Measurements from ENCODE around the gene NAGK.
A peak's percentile ranks its signal among the peaks of the same experiment; 100 is the strongest.

NAGK gene

DNA sequence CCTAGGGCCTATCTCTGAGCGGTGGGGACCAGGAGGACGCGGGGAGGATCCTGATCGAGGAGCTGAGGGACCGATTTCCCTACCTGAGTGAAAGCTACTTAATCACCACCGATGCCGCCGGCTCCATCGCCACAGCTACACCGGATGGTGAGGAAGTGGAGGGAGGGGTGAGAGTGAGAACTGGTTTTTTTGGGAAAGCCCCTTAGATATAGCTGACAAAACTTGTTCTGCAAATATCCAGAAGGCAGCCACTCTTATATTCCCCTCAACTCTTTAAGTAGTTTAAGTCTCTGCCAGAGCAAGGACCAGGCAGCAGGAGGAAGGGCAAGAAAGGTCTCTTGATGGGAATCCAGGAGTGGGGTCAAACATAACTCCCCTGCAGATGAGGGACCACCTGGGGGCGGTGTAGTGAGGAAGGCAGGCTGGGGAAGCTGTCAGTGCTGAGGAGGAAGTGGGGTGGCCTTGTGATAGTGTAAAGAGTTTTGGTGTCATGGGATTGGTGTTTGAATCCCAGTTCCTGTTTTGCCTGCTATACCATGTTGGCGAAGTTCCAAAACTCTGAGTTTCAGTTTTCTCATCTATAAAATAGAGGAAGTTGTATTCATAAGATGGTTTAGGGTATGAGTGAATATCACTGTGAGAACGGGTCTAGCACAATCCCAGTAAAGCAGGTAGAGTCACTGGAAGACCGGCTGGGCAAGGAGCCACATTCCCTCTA, 3.4 kb downstream of the NAGK start:
- peak overlapping the region; percentile 88 for H3K9ac ChIP-seq (ENCODE audit: low read length)
- H3K27me3 ChIP-seq (ENCODE audit: low read length) = no peaks in the 10 kb centered on the region
- no peak for TF ChIP-seq EZH2phosphoT487 (conservative IDR thresholded peaks at IDR 0.05; ENCODE audit: low read length)
- TF ChIP-seq, protein P1, sequence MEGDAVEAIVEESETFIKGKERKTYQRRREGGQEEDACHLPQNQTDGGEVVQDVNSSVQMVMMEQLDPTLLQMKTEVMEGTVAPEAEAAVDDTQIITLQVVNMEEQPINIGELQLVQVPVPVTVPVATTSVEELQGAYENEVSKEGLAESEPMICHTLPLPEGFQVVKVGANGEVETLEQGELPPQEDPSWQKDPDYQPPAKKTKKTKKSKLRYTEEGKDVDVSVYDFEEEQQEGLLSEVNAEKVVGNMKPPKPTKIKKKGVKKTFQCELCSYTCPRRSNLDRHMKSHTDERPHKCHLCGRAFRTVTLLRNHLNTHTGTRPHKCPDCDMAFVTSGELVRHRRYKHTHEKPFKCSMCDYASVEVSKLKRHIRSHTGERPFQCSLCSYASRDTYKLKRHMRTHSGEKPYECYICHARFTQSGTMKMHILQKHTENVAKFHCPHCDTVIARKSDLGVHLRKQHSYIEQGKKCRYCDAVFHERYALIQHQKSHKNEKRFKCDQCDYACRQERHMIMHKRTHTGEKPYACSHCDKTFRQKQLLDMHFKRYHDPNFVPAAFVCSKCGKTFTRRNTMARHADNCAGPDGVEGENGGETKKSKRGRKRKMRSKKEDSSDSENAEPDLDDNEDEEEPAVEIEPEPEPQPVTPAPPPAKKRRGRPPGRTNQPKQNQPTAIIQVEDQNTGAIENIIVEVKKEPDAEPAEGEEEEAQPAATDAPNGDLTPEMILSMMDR (IDR thresholded peaks at IDR 0.05; ENCODE audit: insufficient read depth, low read length, poor library complexity, severe bottlenecking) = peak; percentile 17
- H3K4me3 ChIP-seq (ENCODE audit: insufficient read depth, low read length, poor library complexity, severe bottlenecking) = no peak overlapping the region
- H4K20me1 ChIP-seq (ENCODE audit: low read depth, low read length) = no peaks in the 10 kb centered on the region
- peaks cover 9% of the 10 kb centered on the region; the same call in 1 of the 2 replicates for H3K36me3 ChIP-seq (ENCODE audit: low read length)
- no peaks in the 10 kb centered on the region for H3K9me2 ChIP-seq (replicated peaks; ENCODE audit: insufficient read depth, low read length)
- H3K27ac ChIP-seq (ENCODE audit: low read depth, low read length) = peak overlapping the region; percentile 60
- H3K9me3 ChIP-seq (ENCODE audit: insufficient read depth, low read length) = no peaks in the 10 kb centered on the region
- peaks cover 39% of the 10 kb centered on the region for H3K79me2 ChIP-seq (ENCODE audit: insufficient read depth, low read length)
- peak overlapping the region; percentile 84 for H3K4me2 ChIP-seq (ENCODE audit: low read depth, low read length, poor library complexity, severe bottlenecking)
- no peak overlapping the region for H2AFZ ChIP-seq (ENCODE audit: low read depth, low read length, severe bottlenecking)
- H3F3A ChIP-seq (ENCODE audit: insufficient read depth) = peaks cover 19% of the 10 kb centered on the region

DNA sequence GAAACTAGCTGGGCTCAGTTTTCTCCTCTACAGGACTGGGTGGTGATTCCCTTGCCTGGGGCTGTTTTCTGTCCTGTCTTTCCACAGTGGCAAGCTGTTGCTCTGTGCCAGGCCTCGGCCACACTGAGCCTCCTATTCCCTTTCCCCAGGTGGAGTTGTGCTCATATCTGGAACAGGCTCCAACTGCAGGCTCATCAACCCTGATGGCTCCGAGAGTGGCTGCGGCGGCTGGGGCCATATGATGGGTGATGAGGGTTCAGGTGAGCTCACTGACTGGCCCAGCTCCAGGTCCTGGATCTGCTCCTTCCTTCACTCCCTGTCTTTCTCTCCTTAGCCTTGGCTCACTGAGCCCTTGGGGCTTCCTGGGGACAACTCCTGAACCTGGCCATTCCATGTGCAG, 4.0 kb downstream of the NAGK start:
- H3K27me3 ChIP-seq (ENCODE audit: low read length) = no peaks in the 10 kb centered on the region
- peak overlapping the region; percentile 60 for H3K27ac ChIP-seq (ENCODE audit: low read depth, low read length)
- peaks cover 9% of the 10 kb centered on the region; the same call in 1 of the 2 replicates for H3K36me3 ChIP-seq (ENCODE audit: low read length)
- H4K20me1 ChIP-seq (ENCODE audit: low read depth, low read length) = no peaks in the 10 kb centered on the region
- no peak for TF ChIP-seq EZH2phosphoT487 (conservative IDR thresholded peaks at IDR 0.05; ENCODE audit: low read length)
- TF ChIP-seq, protein P1 (IDR thresholded peaks at IDR 0.05; ENCODE audit: insufficient read depth, low read length, poor library complexity, severe bottlenecking) = no peak
- H3K4me2 ChIP-seq (ENCODE audit: low read depth, low read length, poor library complexity, severe bottlenecking) = peak overlapping the region; percentile 84
- H3K79me2 ChIP-seq (ENCODE audit: insufficient read depth, low read length) = peaks cover 39% of the 10 kb centered on the region
- H3K4me3 ChIP-seq (ENCODE audit: insufficient read depth, low read length, poor library complexity, severe bottlenecking) = no peak overlapping the region
- peak overlapping the region; percentile 88 for H3K9ac ChIP-seq (ENCODE audit: low read length)
- no peak overlapping the region for H2AFZ ChIP-seq (ENCODE audit: low read depth, low read length, severe bottlenecking)
- H3K9me2 ChIP-seq (replicated peaks; ENCODE audit: insufficient read depth, low read length) = no peaks in the 10 kb centered on the region
- H3F3A ChIP-seq (ENCODE audit: insufficient read depth) = 0 out of 2 replicates have a peak, but pooled peaks cover 12% of the 10 kb centered on the region
- no peaks in the 10 kb centered on the region for H3K9me3 ChIP-seq (ENCODE audit: insufficient read depth, low read length)

DNA sequence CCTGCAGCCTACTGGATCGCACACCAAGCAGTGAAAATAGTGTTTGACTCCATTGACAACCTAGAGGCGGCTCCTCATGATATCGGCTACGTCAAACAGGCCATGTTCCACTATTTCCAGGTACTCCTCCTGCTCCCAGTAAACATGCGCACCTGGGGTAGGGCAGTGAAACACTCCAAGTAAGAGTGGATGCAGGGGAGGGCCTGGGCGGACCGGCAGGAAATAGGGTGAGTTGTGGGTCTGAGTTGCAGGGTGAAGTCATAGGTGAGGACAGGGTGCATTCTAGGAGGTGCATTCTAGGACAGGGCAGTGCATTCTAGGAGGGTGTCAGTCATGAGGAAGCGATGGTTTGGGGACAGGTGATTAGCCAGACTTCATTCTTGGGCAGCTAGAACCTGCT, 5.0 kb downstream of the NAGK start:
- Histone ChIP-seq H3K4me2 (ENCODE audit: low read depth, low read length, poor library complexity, severe bottlenecking) (no peak overlapping the region), H3K36me3 (ENCODE audit: low read length) (peaks cover 9% of the 10 kb centered on the region; the same call in 1 of the 2 replicates), H3K27me3 (ENCODE audit: low read length) (no peaks in the 10 kb centered on the region), H3K27ac (ENCODE audit: low read depth, low read length) (no peak overlapping the region), H4K20me1 (ENCODE audit: low read depth, low read length) (no peaks in the 10 kb centered on the region), H3K79me2 (ENCODE audit: insufficient read depth, low read length) (peaks cover 39% of the 10 kb centered on the region), H3K9ac (ENCODE audit: low read length) (no peak overlapping the region), H3F3A (ENCODE audit: insufficient read depth) (0 out of 2 replicates have a peak, but pooled peaks cover 12% of the 10 kb centered on the region), H2AFZ (ENCODE audit: low read depth, low read length, severe bottlenecking) (no peak overlapping the region), H3K4me3 (ENCODE audit: insufficient read depth, low read length, poor library complexity, severe bottlenecking) (no peak overlapping the region), H3K9me3 (ENCODE audit: insufficient read depth, low read length) (no peaks in the 10 kb centered on the region), H3K9me2 (replicated peaks; ENCODE audit: insufficient read depth, low read length) (no peaks in the 10 kb centered on the region)
- TF ChIP-seq, protein P1 (IDR thresholded peaks at IDR 0.05; ENCODE audit: insufficient read depth, low read length, poor library complexity, severe bottlenecking) = no peak
- no peak for TF ChIP-seq EZH2phosphoT487 (conservative IDR thresholded peaks at IDR 0.05; ENCODE audit: low read length)

All from SU-DHL-6 (cell line).